Stimulated activated CD4-positive, alpha-beta T cell treated with anti-CD3 and anti-CD28 coated beads, Interleukin-1b, Interleukin-23, amount 100 ng/mL, for 24 hours (primary cell): ENCODE measurements around the gene LCE4A.

Source experiments
- DNase-seq, 4 experiments: peaks; one replicate each; pipeline ENCODE4 v3.0.0-alpha.2; 2020; ENCODE audit warnings: low read depth in 4 of 4, low spot score in 1 of 4

The LCE4A gene

DNA sequence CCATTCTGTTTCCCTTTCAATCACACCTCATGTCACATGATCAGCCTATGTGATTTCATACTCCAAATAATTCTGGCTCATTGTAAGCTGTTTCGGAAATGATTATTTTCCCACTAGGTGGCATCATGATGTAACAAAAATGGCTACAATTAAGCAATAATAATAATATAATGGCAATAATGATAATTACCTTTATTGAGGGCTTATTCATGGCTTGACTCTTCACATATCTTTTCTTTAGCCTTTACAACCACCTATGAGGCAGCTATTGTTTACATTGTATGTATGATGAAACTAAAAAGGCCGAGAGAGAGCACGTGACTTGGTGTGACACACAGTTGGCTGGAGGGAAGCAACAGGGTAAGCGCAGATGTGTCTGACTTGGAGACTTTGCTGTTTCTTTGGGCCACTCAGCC is 37.3 kb downstream of the LCE4A start:
- no peak for DNase-seq

- no peak for DNase-seq
Measured at GRCh38 chr1:152745765-152746444, 37.9 kb downstream of the LCE4A start.

GRCh38 chr1:152747831-152748230 is 39.9 kb downstream of the LCE4A start:
- no peak for DNase-seq

DNA sequence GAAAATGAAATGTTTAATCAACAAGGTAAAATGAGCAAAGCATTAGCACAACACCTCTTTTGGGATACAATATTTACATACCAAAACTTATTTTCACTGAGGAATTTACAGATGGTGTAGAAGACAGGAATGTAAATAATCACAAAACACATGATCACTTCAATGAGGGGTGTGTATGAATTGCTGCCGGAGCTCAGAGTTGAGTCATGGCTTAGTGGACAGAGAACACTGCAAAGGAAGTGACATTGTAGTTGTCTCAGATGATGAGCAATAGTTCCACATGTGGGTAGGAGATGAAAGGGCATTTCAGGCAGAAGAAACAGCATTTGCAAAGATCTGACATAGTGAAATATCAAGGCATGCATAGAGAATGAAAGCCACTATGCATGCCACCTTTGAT is 44.3 kb downstream of the LCE4A start:
- DNase-seq: no peak

DNA sequence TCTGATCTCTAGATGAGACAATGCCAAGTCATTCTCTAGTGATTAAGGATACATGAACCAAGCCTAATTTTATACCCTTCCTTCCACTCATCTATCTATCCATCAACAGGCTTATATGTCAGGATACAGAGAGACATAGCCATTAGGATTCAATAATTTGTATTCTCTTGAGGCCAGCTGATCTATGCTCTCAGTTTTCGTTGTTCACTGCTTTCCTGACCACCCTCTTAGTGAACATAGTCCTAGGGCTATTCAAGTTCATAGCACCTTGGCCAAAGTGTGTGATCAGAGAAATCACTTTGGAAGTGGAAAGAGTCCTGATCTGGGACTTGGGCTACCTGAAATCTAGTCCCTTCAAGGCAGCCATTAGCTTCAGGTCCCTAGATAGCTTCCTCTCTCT is 45.6 kb downstream of the LCE4A start:
- no peak for DNase-seq

DNA sequence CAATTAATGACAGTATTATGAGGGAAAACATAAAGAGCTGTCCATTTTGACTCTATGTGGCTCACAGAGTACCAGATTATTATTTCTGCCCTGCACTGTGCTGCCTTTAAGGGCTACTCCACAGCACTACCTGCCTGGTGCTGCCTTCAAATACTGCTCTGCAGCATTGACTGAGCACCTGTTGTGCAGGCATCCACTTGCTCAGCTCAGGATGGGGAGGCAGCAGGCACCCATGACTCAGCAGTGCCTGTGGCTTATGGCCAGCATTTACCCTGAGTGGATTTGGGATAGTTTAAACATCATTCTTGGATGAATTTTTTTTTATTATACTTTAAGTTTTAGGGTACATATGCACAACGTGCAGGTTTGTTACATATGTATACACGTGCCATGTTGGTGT is 48.9 kb downstream of the LCE4A start:
- DNase-seq: no peak

GRCh38 chr1:152757747-152758146 is 49.8 kb downstream of the LCE4A start, which contains the start of gene KPRP:
Gene KPRP (plus strand): TSS chr1:152758025. CDS start chr1:152759589, 1,564 bp downstream.
- DNase-seq: no peak

GRCh38 chr1:152758636-152759035 is 50.7 kb downstream of the LCE4A start:
- DNase-seq: no peak
